Loucy (cell line): Measurements from ENCODE around the gene GFRA1.

Experiments used
- EZH2phosphoT487 ChIP-seq: fragments of 200-600 bp; IDR thresholded peaks from 2 replicates; pipeline ENCODE4 v1.6.1; 2018; ENCODE audit warnings: antibody characterized with exemption, mild to moderate bottlenecking, moderate library complexity, borderline replicate concordance
- TF ChIP-seq, protein P1 (sequence below): fragments of 200-600 bp; sonication (generic); conservative IDR thresholded peaks from 2 replicates; pipeline ENCODE4 v1.5.1; 2014; ENCODE audit warnings: mild to moderate bottlenecking, antibody characterized with exemption, low read length

DNA sequence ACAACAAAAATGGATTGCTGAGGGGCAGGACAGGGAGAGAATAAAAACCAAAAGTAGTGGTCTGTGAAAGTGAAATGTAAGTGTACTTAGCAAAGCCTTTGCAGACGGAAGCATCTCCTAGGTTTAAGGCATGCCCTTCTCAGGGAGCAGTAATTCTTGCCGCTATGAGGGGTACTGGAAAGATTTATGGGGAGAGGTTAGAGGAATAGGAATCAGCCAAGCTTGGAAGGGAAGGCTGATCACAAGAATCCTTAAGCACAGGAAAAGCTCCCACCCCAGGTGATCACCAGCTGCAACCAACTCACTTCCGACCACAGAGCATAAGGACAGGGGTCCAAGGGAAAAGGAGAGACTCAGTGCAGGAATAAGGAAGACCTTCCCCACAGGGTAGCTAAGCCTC, 10.3 kb downstream of the GFRA1 start:
- TF ChIP-seq, protein P1, sequence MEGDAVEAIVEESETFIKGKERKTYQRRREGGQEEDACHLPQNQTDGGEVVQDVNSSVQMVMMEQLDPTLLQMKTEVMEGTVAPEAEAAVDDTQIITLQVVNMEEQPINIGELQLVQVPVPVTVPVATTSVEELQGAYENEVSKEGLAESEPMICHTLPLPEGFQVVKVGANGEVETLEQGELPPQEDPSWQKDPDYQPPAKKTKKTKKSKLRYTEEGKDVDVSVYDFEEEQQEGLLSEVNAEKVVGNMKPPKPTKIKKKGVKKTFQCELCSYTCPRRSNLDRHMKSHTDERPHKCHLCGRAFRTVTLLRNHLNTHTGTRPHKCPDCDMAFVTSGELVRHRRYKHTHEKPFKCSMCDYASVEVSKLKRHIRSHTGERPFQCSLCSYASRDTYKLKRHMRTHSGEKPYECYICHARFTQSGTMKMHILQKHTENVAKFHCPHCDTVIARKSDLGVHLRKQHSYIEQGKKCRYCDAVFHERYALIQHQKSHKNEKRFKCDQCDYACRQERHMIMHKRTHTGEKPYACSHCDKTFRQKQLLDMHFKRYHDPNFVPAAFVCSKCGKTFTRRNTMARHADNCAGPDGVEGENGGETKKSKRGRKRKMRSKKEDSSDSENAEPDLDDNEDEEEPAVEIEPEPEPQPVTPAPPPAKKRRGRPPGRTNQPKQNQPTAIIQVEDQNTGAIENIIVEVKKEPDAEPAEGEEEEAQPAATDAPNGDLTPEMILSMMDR = no peak
- no peak for TF ChIP-seq EZH2phosphoT487
